Measurements from ENCODE around the gene DGKQ. TPM values are rescaled to one million over a fixed set of nuclear protein-coding genes. Genes with fewer than 3 reads are reported as not detected.
"Not testable (repeated sequence)": the region's sequence is repeated elsewhere in the genome, so short reads cannot be mapped to it uniquely, and the experiment has no call there.

Gene DGKQ
- total RNA-seq, 3 donors from 2014 or later, result 11.2 to 21.5 (median 14.8) TPM

DNA sequence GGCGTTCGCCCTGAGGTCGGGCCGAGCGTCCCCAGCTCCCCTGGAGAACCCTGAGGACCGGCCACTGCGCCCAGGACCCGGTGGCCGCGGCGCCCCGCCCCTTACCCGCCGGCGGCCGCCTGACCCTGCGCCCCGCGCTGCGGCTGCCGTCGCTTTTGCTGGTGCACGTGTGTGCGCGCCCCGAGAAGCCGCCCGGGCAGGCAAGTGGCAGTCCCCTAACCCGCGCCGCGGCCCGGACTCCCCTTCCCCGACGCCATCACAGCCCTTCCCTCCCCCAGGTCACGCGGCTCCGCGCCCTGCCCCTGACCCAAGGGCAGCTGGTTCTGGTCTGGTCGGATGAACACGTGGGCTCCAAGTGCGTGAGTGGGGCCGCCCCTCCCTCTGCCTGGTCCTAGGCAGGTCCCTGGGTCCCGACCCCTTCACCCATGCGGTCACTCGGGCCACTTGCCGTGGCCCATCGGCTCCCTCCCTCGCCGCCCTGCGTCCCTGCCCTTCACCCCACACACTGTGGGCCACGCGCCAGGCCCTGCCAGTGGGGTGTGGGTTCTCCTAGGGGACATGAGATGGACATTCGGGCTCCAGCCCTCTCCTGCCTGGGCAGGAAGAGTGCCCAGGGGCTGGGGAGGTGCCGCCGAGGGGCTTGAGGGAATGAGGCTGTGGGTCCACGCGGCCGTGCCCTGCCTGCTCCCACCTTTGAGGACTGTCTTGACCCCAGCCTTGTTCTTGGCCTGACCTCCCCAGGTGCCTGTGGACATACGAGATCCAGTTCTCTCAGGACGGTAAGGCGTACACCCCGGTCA, 30.1 kb upstream of the DGKQ start:
- H3K36me3 Mint-ChIP-seq (ENCODE audit: insufficient read depth), result no peaks in the 10 kb centered on the region
- peak; percentile 19 to 23 for ATAC-seq

DNA sequence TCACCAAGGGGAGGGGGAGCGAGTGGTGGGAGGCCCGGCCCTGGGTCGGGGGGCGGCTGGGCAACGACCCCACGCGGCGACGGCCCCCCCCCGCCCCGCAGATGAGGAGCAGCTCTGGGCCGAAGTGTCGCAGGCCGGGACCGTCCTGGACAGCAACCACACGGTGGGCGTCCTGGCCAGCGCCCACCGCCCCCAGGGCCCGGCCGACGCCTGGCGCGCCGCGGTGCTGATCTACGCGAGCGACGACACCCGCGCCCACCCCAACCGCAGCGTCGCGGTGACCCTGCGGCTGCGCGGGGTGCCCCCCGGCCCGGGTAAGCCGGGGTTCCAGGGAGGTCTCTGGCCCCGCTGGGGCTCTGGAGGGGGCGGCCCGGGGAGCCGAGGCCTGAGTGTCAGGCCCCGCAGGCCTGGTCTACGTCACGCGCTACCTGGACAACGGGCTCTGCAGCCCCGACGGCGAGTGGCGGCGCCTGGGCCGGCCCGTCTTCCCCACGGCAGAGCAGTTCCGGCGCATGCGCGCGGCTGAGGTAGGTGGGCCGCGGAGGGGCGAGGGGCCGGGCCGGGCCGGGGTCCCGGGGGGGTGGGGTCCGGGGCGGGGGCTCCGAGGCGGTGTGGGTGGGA, 29.4 kb upstream of the DGKQ start:
- ATAC-seq, result peak in 1 of 2 donors; percentile 20
- no peaks in the 10 kb centered on the region for H3K9me3 Mint-ChIP-seq
- no peak for DNase-seq
- H3K36me3 Mint-ChIP-seq (ENCODE audit: insufficient read depth), result no peaks in the 10 kb centered on the region
- no peak overlapping the region for H3K4me3 Mint-ChIP-seq
- peaks cover 58% of the 10 kb centered on the region for H3K27me3 Mint-ChIP-seq (ENCODE audit: low read depth)
- H3K4me1 Mint-ChIP-seq (ENCODE audit: low read depth), result peaks cover 6% of the 10 kb centered on the region

More for the DNA sequence above, 30.1 kb upstream of the DGKQ start:
- Mint-ChIP-seq H3K27me3 (ENCODE audit: low read depth) (peaks cover 57% of the 10 kb centered on the region), H3K4me1 (ENCODE audit: low read depth) (peaks cover 1% of the 10 kb centered on the region), H3K4me3 (no peak overlapping the region), H3K9me3 (no peaks in the 10 kb centered on the region)
- no peak for DNase-seq

DNA sequence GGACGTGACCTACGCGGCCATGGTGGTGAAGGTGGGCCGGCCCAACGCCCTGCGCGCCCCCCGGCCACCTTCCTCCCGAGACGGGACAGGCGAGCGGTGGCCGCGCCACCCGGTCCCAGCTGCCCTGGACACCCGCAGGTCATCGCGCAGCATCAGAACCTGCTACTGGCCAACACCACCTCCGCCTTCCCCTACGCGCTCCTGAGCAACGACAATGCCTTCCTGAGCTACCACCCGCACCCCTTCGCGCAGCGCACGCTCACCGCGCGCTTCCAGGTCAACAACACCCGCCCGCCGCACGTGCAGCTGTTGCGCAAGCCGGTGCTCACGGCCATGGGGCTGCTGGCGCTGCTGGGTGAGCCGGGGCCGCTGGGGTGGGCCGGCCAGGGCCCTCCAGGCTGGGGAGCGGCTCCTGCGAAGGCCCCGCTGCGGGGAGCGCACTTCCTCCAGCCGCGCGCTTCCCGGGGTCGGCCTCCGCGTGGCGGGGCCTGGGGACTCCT, 28.8 kb upstream of the DGKQ start:
- ATAC-seq, result peak in 1 of 2 donors; percentile 28
- H3K4me1 Mint-ChIP-seq (ENCODE audit: low read depth), result peaks cover 6% of the 10 kb centered on the region
- H3K4me3 Mint-ChIP-seq, result no peak overlapping the region
- H3K9me3 Mint-ChIP-seq, result no peaks in the 10 kb centered on the region
- no peak for DNase-seq
- peaks cover 55% of the 10 kb centered on the region for H3K27me3 Mint-ChIP-seq (ENCODE audit: low read depth)
- no peaks in the 10 kb centered on the region for H3K36me3 Mint-ChIP-seq (ENCODE audit: insufficient read depth)

DNA sequence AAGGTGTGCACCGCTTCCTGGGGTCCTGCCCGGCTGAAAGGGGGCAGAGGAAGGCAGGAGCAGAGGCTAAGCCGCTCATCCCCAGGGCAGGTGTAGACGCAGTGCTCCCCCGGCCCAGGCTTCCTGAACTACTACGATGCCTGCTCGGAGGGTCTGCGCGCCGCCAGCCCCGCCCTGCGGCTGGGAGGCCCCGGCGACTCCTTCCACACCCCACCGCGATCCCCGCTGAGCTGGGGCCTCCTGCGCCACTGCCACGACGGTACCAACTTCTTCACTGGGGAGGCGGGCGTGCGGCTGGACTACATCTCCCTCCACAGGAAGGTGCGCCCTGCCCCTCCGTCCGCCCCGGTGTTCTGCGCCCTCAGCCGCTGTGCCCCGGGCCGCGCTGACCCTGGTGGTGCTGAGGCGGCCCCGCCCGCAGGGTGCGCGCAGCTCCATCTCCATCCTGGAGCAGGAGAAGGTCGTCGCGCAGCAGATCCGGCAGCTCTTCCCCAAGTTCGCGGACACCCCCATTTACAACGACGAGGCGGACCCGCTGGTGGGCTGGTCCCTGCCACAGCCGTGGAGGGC, 28.3 kb upstream of the DGKQ start:
- no peaks in the 10 kb centered on the region for H3K9me3 Mint-ChIP-seq
- no peak overlapping the region for H3K4me3 Mint-ChIP-seq
- H3K4me1 Mint-ChIP-seq (ENCODE audit: low read depth), result peaks cover 6% of the 10 kb centered on the region
- ATAC-seq, result no peak
- no peak for DNase-seq
- peaks cover 54% of the 10 kb centered on the region for H3K27me3 Mint-ChIP-seq (ENCODE audit: low read depth)
- H3K36me3 Mint-ChIP-seq (ENCODE audit: insufficient read depth), result no peaks in the 10 kb centered on the region

DNA sequence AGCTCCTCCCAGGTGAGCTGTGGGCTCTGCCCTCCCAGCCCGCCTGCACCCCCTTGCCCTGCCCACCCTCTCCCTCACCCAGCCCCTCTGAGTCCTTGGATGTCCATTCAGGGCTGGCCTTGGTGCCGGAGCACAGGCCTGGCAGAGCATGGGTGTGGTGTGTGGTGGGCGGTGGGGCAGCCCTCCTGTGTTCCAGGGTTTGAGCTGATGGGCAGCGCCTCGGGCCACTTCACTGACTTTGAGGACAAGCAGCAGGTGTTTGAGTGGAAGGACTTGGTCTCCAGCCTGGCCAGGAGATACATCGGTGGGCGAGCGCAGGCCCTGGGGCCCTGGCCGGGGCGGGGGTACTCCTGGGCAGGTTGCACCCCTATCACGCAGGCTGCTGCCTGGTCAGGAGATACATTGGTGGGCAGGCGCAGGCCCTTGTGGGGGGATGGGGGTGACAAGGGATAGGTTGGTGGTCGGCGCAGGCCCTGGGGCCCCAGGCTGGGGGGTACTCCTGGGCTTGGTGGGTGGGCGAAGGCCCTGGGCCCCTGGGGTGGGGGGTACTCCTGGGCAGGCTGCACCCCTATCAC, 27.4 kb upstream of the DGKQ start:
- Mint-ChIP-seq H3K4me3 (no peak overlapping the region), H3K27me3 (ENCODE audit: low read depth) (peaks cover 46% of the 10 kb centered on the region), H3K9me3 (no peaks in the 10 kb centered on the region), H3K36me3 (ENCODE audit: insufficient read depth) (no peaks in the 10 kb centered on the region), H3K4me1 (ENCODE audit: low read depth) (peaks cover 6% of the 10 kb centered on the region)
- no peak for DNase-seq
- ATAC-seq, result no peak

DNA sequence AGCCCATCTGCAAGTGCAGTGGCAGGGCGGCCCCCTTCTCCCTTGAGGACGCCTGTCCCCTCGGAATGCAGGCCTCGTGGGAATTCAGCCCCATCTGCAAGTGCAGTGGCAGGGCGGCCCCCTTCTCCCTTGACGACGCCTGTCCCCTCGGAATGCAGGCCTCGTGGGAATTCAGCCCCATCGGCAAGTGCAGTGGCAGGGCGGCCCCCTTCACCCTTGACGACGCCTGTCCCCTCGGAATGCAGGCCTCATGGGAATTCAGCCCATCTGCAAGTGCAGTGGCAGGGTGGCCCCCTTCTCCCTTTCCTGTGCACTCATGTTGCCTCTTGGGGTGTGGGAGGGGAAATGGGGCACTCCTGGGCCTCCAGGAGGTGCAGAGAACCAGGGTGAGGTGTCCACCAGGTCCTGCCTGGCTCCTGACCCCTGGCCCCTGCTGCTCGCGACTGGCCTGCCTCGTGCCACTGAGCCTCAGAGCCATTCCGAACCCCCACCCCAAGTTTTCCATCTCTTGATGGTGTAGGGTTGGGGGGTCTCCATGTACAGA, 26.6 kb upstream of the DGKQ start:
- no peak for DNase-seq
- no peak for ATAC-seq
- Mint-ChIP-seq H3K36me3 (ENCODE audit: insufficient read depth) (no peaks in the 10 kb centered on the region), H3K27me3 (ENCODE audit: low read depth) (peaks cover 43% of the 10 kb centered on the region), H3K4me3 (no peak overlapping the region), H3K9me3 (no peaks in the 10 kb centered on the region), H3K4me1 (ENCODE audit: low read depth) (peaks cover 6% of the 10 kb centered on the region)

DNA sequence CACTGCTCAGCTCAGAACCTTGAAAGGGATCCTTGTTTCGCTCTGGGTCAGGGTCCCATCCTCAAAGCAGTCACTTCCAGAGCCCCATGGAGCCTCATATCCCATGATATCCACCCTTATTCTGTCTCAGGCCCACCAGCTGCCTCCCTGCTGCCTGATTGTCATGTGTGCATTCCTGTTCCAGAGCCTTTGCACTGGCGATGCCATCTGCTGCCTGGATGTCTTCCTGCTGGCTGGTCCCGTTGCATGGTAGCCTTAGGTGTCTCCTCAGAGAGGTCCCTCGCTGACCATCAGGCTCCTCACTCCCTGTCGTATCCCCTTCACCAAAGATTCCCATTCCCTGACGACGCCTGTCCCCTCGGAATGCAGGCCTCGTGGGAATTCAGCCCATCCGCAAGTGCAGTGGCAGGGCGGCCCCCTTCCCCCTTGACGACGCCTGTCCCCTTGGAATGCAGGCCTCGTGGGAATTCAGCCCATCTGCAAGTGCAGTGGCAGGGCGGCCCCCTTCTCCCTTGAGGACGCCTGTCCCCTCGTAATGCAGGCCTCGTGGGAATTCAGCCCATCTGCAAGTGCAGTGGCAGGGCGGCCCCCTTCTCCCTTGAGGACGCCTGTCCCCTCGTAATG, 26.0 kb upstream of the DGKQ start:
- H3K27me3 Mint-ChIP-seq (ENCODE audit: low read depth), result peaks cover 37% of the 10 kb centered on the region
- DNase-seq; ATAC-seq; H3K9me3 Mint-ChIP-seq; H3K4me1 Mint-ChIP-seq (ENCODE audit: low read depth); H3K36me3 Mint-ChIP-seq (ENCODE audit: insufficient read depth); H3K4me3 Mint-ChIP-seq: not testable (repeated sequence)

DNA sequence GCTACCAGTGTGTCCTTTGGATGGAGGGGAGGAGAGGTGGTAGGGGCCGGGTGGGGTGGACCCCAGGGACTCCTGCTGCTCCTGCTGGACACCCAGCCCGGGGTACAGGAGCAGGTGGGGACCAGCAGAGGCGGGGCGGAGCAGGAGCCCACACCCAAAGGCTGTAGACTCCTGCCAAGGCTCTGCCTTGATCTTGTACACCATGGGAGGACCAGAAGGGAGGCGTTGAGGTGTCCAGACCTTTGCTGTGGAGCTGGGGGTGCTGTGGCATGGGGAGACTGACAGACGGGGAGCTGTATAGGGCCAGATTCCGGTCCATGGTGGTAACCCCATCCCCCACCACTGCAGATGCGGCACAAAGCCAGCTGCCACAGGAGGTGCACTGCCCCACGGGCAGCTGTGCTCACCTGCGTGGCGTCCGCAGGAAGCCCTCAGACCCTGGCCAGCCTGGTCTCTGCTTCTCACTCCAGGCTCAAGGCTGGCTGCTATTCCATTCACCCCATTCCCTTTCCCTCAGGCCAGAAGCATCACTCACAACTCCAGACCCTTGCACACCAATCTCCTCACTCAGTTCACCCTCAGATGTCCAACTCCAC, 24.8 kb upstream of the DGKQ start:
- Mint-ChIP-seq H3K4me1 (ENCODE audit: low read depth) (peaks cover 6% of the 10 kb centered on the region), H3K9me3 (no peaks in the 10 kb centered on the region), H3K27me3 (ENCODE audit: low read depth) (peaks cover 30% of the 10 kb centered on the region), H3K4me3 (no peak overlapping the region), H3K36me3 (ENCODE audit: insufficient read depth) (no peaks in the 10 kb centered on the region)
- ATAC-seq (no peak), DNase-seq (no peak)

DNA sequence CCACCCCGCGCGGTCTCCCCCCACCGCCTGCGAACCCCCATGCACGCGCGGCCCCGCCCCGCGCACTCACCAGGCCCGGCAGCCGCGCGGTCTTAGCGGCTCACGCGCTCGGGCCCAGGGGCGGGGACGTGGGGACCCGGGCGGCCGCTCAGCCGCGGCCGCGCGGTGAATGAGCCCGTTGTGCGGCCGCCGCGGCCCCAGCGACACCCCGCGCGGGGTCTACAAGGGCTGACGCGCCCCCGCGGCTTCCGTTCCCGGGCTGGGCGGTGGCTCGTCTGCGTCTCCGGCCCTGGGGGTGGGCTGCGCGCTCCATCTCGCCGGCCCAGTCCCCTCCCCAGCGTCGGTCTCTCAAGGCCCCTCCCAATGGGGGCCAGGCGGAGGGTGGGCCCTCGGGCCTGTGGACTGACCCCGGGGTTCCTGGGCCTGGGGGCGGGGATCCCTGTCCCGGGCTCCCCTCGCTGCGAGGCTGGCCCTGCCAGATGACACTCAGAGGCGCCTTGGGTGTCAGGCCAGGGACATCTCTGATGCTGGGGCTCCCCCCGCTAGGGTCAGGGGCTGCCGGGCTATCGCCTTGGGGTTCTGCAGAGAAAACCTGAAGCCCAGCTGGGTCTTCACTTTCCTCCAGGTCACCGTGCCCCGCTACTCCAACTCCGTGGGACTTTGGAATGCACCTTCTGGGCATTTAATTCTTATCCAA, 24.2 kb upstream of the DGKQ start:
- DNase-seq (no peak), ATAC-seq (peak; percentile 54 to 65)
- no peak overlapping the region for H3K4me3 Mint-ChIP-seq
- H3K9me3 Mint-ChIP-seq, result no peaks in the 10 kb centered on the region
- peaks cover 6% of the 10 kb centered on the region for H3K4me1 Mint-ChIP-seq (ENCODE audit: low read depth)
- H3K36me3 Mint-ChIP-seq (ENCODE audit: insufficient read depth), result no peaks in the 10 kb centered on the region
- H3K27me3 Mint-ChIP-seq (ENCODE audit: low read depth), result peaks cover 30% of the 10 kb centered on the region

DNA sequence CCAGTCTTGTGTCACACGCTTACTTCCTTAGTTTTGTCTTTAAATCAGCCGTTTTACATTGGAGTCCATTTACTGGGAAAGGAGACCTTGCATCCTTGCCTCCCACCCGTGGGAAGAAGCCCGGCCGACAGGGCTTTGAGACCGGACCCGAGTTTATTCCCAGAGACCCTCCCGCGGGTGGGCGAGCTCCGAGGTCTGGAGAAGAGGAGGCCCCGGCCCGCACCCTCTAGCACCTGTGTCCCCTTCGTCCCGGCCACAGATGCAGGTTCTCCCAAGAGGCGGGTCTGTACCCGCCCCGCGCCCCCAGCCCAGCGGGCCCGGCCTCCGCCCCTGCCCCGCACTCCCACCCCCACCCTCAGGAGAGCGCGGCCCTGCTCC, 23.6 kb upstream of the DGKQ start:
- DNase-seq (no peak), ATAC-seq (no peak)
- Mint-ChIP-seq H3K9me3 (no peaks in the 10 kb centered on the region), H3K27me3 (ENCODE audit: low read depth) (peaks cover 30% of the 10 kb centered on the region), H3K36me3 (ENCODE audit: insufficient read depth) (no peaks in the 10 kb centered on the region), H3K4me1 (ENCODE audit: low read depth) (peaks cover 6% of the 10 kb centered on the region), H3K4me3 (no peak overlapping the region)

DNA sequence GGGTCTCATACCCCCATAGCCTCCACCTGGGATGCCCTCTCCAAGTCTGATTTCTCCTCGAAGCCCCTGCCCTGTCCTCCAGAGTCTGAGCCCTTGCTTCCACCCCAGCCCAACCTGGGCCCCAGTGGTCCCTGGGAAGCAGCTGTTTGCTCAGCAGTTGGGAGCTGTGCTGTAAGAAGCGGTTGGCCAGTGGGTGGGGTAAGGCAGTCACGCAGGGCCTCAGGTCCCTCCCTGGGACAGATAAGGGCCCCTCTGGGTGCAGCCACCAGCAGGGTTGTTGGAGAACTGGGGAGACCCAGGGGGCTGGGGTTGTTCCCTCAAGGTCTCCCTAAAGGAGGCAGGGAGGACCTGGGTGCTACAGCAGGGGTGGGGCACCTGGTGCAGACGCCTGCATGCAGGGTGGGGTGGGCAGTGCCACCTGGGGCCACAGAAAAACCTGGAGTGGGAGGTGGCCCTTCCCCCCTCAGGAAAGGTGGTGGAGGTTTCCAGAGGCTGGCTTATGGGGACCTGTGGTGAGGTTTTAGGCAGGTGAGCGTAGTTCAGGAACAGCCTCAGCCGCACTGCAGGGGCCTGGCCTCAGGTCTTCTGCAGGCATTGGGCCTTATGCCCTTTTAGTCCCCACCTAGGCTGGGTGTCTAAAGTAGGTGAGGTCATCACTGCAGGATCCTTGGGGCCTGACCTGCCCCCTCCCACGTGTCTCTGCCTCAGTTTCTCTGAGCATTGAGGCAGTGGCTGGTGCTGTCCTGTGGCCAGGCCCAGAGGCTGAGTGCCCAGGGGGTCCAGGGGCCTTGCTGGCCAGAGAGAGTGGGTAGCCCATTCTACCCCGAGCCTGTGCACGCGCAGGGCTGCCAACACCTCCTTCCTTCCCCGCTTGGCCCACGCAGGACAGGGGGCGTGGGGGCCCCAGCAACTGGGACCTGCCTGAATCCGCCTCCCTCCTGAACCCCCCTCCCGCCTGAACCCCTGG, 22.9 kb upstream of the DGKQ start:
- ATAC-seq, result no peak
- no peaks in the 10 kb centered on the region for H3K36me3 Mint-ChIP-seq (ENCODE audit: insufficient read depth)
- no peak for DNase-seq
- no peak overlapping the region for H3K4me3 Mint-ChIP-seq
- H3K9me3 Mint-ChIP-seq, result no peaks in the 10 kb centered on the region
- H3K27me3 Mint-ChIP-seq (ENCODE audit: low read depth), result peaks cover 25% of the 10 kb centered on the region
- H3K4me1 Mint-ChIP-seq (ENCODE audit: low read depth), result peaks cover 6% of the 10 kb centered on the region

DNA sequence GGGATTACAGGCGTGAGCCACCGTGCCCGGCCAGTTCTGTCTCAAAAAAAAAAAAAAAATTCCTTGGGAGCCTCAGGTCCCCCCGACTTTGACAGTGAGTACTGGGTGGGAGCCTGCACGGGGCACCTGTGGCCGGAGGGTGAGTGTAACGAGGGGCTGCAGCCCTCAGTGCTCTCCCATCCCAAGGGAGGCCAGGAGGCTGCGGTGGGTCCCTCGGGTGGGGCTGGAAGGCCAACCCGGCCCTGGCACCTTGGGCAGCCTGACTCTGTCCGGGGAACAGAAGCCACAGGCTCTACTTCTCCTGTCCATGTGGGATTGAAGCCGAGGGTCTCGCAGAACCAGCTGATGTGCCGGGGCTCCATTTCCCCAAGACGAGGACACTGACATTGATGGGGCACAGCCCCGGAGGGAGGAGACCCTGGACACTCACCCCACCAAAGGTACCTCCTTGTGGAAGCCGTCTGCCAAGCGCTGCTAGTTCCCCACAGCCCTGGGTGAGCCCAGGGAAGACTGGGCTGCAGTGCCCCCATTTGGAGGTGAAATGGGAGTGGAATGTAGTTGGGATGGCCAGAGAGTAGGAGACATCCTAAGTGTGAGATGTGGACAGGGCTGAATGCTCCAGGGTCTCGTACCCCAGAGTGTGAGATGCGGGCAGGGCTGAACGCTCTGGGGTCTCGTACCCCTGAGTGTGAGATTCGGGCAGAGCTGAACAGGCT, 22.1 kb upstream of the DGKQ start:
- Mint-ChIP-seq H3K27me3 (ENCODE audit: low read depth) (peaks cover 22% of the 10 kb centered on the region), H3K9me3 (no peaks in the 10 kb centered on the region), H3K36me3 (ENCODE audit: insufficient read depth) (no peaks in the 10 kb centered on the region), H3K4me3 (no peak overlapping the region), H3K4me1 (ENCODE audit: low read depth) (peaks cover 6% of the 10 kb centered on the region)
- DNase-seq (no peak), ATAC-seq (no peak)
